ENCODE data around the gene GABRG3. TPM values are rescaled to one million over a fixed set of nuclear protein-coding genes. Genes with fewer than 3 reads are reported as not detected.

GABRG3 gene
- total and polyA plus RNA-seq, 2 donors from 2014 or later: not detected

DNA sequence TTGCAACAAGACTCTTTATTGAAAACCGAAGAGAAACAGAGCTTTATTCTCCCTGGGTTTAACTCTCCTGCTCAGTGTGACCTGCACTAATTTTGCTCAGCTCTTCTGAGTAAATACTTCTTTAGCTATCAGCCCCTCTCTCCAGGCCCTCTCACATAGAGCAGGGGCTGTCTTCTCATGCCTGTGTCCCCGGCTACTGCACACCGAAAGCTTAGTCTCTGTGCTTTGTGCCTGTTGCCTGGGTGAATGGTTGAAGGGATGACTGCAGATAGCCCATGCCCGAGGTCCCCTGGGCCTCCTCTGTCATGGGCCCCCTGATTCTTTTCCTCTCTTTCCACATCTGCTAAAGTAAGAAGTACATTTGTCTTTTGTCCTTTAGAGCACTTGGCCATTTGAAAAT is 195.9 kb downstream of the GABRG3 start:
- H3K4me1 ChIP-seq (ENCODE audit: control insufficient read depth in 2 of 3, insufficient read depth in 2 of 3, low read depth in 1 of 3, low read length in 3 of 3): no peaks in the 10 kb centered on the region
- no peaks in the 10 kb centered on the region for H3K36me3 ChIP-seq (ENCODE audit: control insufficient read depth in 2 of 3, insufficient read depth in 3 of 3, low read length in 3 of 3)
- no peaks in the 10 kb centered on the region for H3K9me3 ChIP-seq (ENCODE audit: control insufficient read depth in 2 of 3, insufficient read depth in 1 of 3, low read length in 3 of 3)
- DNase-seq: no peak
- TF ChIP-seq, protein P1, sequence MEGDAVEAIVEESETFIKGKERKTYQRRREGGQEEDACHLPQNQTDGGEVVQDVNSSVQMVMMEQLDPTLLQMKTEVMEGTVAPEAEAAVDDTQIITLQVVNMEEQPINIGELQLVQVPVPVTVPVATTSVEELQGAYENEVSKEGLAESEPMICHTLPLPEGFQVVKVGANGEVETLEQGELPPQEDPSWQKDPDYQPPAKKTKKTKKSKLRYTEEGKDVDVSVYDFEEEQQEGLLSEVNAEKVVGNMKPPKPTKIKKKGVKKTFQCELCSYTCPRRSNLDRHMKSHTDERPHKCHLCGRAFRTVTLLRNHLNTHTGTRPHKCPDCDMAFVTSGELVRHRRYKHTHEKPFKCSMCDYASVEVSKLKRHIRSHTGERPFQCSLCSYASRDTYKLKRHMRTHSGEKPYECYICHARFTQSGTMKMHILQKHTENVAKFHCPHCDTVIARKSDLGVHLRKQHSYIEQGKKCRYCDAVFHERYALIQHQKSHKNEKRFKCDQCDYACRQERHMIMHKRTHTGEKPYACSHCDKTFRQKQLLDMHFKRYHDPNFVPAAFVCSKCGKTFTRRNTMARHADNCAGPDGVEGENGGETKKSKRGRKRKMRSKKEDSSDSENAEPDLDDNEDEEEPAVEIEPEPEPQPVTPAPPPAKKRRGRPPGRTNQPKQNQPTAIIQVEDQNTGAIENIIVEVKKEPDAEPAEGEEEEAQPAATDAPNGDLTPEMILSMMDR (IDR thresholded peaks at IDR 0.05; ENCODE audit: borderline replicate concordance, extremely low read depth, insufficient read depth): no peak
- H3K27ac ChIP-seq (ENCODE audit: low read depth in 2 of 2, low read length in 2 of 2): no peak overlapping the region
- no peak for FAIRE-seq
- H3K4me3 ChIP-seq (ENCODE audit: low read length in 3 of 3): no peak overlapping the region
- intact Hi-C loops (cut with DNase I): no loop called here
- H3K9ac ChIP-seq (ENCODE audit: low read length in 3 of 3): no peak overlapping the region
- no peaks in the 10 kb centered on the region for H3K27me3 ChIP-seq (ENCODE audit: control insufficient read depth, insufficient read depth, low read length)

DNA sequence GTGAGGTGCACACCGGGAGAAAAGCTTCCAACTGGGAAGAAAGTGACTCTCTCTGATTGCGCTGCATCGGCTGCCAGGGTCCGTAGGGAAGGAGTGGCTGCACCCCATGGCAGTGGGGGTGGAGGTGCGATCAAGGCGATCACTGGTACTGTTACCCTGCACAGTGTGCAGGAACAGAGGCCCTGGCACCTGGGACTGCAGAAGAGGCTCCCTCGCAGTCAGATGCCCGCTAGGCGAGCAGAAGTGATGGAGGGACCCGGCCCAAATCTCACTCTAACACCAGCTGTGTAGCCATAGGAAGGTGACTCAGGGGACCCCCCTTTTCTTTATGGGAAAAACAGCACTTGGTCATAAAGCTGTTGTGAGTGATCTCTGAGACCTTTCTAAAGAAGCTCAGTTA is 196.8 kb downstream of the GABRG3 start:
- TF ChIP-seq, protein P1 (IDR thresholded peaks at IDR 0.05; ENCODE audit: borderline replicate concordance, extremely low read depth, insufficient read depth): no peak
- intact Hi-C loops (cut with DNase I): no loop called here
- DNase-seq (peak in 1 of 5 donors; percentile 45), FAIRE-seq (no peak)
- H3K27me3 ChIP-seq (ENCODE audit: control insufficient read depth, insufficient read depth, low read length): no peaks in the 10 kb centered on the region
- H3K9ac ChIP-seq (ENCODE audit: low read length in 3 of 3): no peak overlapping the region
- no peak overlapping the region for H3K27ac ChIP-seq (ENCODE audit: low read depth in 2 of 2, low read length in 2 of 2)
- H3K4me3 ChIP-seq (ENCODE audit: low read length in 3 of 3): no peak overlapping the region
- H3K9me3 ChIP-seq (ENCODE audit: control insufficient read depth in 2 of 3, insufficient read depth in 1 of 3, low read length in 3 of 3): no peaks in the 10 kb centered on the region
- H3K4me1 ChIP-seq (ENCODE audit: control insufficient read depth in 2 of 3, insufficient read depth in 2 of 3, low read depth in 1 of 3, low read length in 3 of 3): no peaks in the 10 kb centered on the region
- no peaks in the 10 kb centered on the region for H3K36me3 ChIP-seq (ENCODE audit: control insufficient read depth in 2 of 3, insufficient read depth in 3 of 3, low read length in 3 of 3)

DNA sequence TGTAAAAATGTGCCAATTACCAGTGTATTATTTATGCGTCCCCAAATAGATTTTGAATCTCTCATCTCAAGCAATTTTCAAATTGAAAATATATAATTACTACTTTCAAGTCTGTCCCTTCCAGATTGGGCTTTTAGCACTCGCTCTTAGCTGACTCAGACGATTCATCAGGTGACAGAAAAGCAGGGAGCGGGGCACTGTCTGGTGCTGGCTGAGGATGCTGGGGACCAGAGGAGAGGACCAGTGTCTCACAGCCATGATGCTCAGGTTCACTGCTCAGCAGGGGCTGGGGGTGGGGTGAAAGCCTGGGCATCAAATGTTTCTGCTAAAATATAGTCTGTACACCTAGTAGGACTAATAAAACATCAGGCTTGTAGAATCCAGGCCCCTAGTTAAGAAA is 199.9 kb downstream of the GABRG3 start:
- no peak for DNase-seq
- H3K9ac ChIP-seq (ENCODE audit: low read length in 3 of 3): no peak overlapping the region
- no peak overlapping the region for H3K27ac ChIP-seq (ENCODE audit: low read depth in 2 of 2, low read length in 2 of 2)
- H3K9me3 ChIP-seq (ENCODE audit: control insufficient read depth in 2 of 3, insufficient read depth in 1 of 3, low read length in 3 of 3): no peaks in the 10 kb centered on the region
- intact Hi-C loops (cut with DNase I): no loop called here
- no peaks in the 10 kb centered on the region for H3K4me1 ChIP-seq (ENCODE audit: control insufficient read depth in 2 of 3, insufficient read depth in 2 of 3, low read depth in 1 of 3, low read length in 3 of 3)
- FAIRE-seq: no peak
- H3K36me3 ChIP-seq (ENCODE audit: control insufficient read depth in 2 of 3, insufficient read depth in 3 of 3, low read length in 3 of 3): no peaks in the 10 kb centered on the region
- H3K27me3 ChIP-seq (ENCODE audit: control insufficient read depth, insufficient read depth, low read length): no peaks in the 10 kb centered on the region
- TF ChIP-seq, protein P1 (IDR thresholded peaks at IDR 0.05; ENCODE audit: borderline replicate concordance, extremely low read depth, insufficient read depth): no peak
- no peak overlapping the region for H3K4me3 ChIP-seq (ENCODE audit: low read length in 3 of 3)

DNA sequence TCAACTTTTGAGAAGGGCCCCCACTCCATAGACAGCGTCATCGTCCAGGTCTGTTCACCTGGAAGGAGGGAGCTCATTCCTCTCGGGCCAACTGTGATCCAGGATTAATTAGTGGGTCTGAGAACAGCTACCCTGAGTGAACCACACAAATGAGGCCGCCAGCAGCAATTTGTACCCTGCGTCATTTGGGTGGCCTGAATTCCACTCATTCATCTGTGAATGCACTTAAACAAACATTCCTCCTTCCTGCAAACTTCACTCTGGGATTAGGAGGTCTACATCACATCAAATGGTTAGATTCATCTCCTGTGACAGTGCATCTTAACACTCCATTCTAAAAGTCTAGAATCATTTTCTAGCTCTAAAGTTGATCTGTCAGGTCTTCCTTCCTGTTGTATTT is 201.8 kb downstream of the GABRG3 start:
- DNase-seq (peak in 1 of 5 donors; percentile 2), FAIRE-seq (no peak)
- intact Hi-C loops (cut with DNase I): no loop called here
- H3K36me3 ChIP-seq (ENCODE audit: control insufficient read depth in 2 of 3, insufficient read depth in 3 of 3, low read length in 3 of 3): no peaks in the 10 kb centered on the region
- no peaks in the 10 kb centered on the region for H3K27me3 ChIP-seq (ENCODE audit: control insufficient read depth, insufficient read depth, low read length)
- no peaks in the 10 kb centered on the region for H3K4me1 ChIP-seq (ENCODE audit: control insufficient read depth in 2 of 3, insufficient read depth in 2 of 3, low read depth in 1 of 3, low read length in 3 of 3)
- no peak overlapping the region for H3K4me3 ChIP-seq (ENCODE audit: low read length in 3 of 3)
- H3K27ac ChIP-seq (ENCODE audit: low read depth in 2 of 2, low read length in 2 of 2): no peak overlapping the region
- TF ChIP-seq, protein P1 (IDR thresholded peaks at IDR 0.05; ENCODE audit: borderline replicate concordance, extremely low read depth, insufficient read depth): no peak
- H3K9me3 ChIP-seq (ENCODE audit: control insufficient read depth in 2 of 3, insufficient read depth in 1 of 3, low read length in 3 of 3): peaks cover 0 to 12% (median 0%) of the 10 kb centered on the region in 3 donors
- no peak overlapping the region for H3K9ac ChIP-seq (ENCODE audit: low read length in 3 of 3)
